Measurements from ENCODE around the gene GRIN3A. TPM values are rescaled to one million over a fixed set of nuclear protein-coding genes. Genes with fewer than 3 reads are reported as not detected.
A peak's percentile ranks its signal among the peaks of the same experiment; 100 is the strongest.

The GRIN3A gene
- total and polyA plus RNA-seq, 9 of the 15 experiments (the other 6 are each of a cell fraction or from before 2014, with no cell fraction given) = 0.01 to 0.03 TPM; not detected in 7

DNA sequence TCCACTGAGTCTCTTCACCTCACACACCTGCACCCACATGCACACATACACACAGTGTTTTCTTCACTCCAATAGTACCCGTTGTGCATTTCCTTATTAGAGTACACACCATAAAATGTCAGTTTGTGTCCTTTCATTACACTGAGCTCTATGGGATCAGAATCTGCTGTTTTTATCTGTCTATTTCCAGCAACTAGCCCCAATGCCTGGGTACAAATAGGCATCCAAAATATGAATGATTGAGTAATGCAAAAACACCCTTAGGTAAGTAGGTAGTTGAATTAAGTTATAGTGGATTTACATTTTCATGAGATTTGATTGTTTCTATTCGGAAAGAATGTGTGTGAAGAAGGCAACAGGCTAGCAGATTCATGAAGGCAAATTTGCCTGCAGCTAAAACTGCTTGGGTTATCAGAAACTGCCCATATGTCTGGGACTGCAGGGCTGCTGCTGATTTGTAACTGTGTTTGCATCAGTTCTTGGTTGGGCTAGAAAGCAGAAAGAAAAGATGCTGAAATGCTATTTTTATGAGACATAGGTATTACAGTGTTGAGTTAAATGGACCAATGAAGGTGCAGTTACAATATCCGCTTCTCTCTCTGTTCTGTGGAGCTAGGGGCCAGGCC is 170.6 kb downstream of the GRIN3A start:
- Histone ChIP-seq H3K9ac (ENCODE audit: insufficient read depth in 1 of 2, low read depth in 2 of 2, low read length in 2 of 2) (no peak overlapping the region), H3K4me1 (replicated peaks in 1 of 2; ENCODE audit: control insufficient read depth in 2 of 2, insufficient read depth in 2 of 2, low read length in 2 of 2) (peaks cover 18 to 30% of the 10 kb centered on the region in 2 experiments), H3K27ac (ENCODE audit: extremely low read depth, low read depth, low read length) (no peak overlapping the region), H4K20me1 (replicated peaks; ENCODE audit: control insufficient read depth, insufficient read depth, low read length) (no peaks in the 10 kb centered on the region), H2AFZ (ENCODE audit: low read depth, low read length) (no peak overlapping the region), H3K79me2 (ENCODE audit: control insufficient read depth, insufficient read depth, low read length) (no peaks in the 10 kb centered on the region), H3K9me1 (ENCODE audit: control insufficient read depth, insufficient read depth, low read length) (no peaks in the 10 kb centered on the region), H3K27me3 (ENCODE audit: control insufficient read depth in 2 of 2, insufficient read depth in 2 of 2, low read length in 2 of 2) (no peaks in the 10 kb centered on the region), H3K4me2 (ENCODE audit: insufficient read depth, low read length) (no peak overlapping the region), H3K36me3 (ENCODE audit: control insufficient read depth, insufficient read depth, low read length) (peaks cover 10% of the 10 kb centered on the region; the same call in 1 of the 3 replicates), H3K4me3 (no peak overlapping the region), H3K9me3 (replicated peaks; ENCODE audit: control insufficient read depth, insufficient read depth, low read depth, low read length) (no peaks in the 10 kb centered on the region)
- BruUV-seq (replicated peaks) = no TSS peak
- DNase-seq (ENCODE audit: extremely low read depth in 1 of 4, low spot score in 3 of 4) (no peak), ATAC-seq (no peak), FAIRE-seq (no peak)
- ChIA-PET CTCF (ENCODE audit: low intra/inter-chr PET ratio) (interaction anchor here (1.4 kb wide), 1 partner anchor 119 kb away, joined by 7 read pairs; no protein-coding TSS in a partner anchor), POLR2A (no interaction called here)
- intact Hi-C loops (cut with micrococcal nuclease) = loop anchor here (1.0 kb wide), 1 partner anchor 119 kb away; no protein-coding TSS in a partner anchor
- no peak for TF ChIP-seq TAF15 (IDR thresholded peaks at IDR 0.05; ENCODE audit: low read depth, low read length)
- no peak for TF ChIP-seq CHD1 (IDR thresholded peaks at IDR 0.05; ENCODE audit: low read length)
- WGBS (ENCODE audit: insufficient coverage, low coverage, missing lambda C conversion rate) = 55% methylated on average over 3 of the region's 3 CpGs
- in situ Hi-C loops (cut with MboI) = no loop called here

DNA sequence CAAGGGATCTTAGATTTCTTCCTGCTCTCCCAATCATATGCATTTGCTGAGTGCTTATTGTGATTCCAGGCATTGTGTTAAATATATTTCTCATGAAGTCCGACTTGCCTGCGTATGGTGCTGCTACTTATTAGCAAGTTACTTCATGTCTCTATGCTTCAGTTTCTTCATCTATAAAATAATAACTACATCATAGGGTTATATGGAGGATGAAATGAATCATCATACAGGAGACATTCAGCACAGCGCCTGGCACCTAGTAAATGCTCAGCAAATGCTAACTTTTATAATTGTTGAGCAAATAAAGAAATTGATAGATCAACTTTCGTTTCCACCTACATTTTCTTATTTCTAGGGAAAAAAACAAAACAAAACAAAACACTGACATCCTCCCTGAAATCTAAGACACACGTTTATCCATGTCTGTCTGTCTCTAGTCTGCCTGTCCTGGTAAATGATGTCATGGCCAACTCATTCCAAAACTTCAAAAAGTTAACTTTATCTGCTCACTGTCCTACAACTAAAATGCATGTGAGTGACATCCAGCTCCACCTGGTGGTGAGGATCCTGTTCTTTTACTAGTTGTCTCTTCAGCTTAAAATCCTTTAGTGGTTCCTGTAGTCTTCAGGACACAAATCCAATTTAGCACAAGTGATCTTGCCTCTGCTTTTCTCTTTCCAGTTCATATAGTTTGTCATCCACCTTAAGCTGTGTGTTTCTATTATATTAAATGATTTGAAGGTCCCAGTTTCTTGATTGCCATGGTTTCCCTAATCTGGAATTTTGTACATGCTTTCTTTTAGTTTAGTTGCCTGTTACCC is 171.3 kb downstream of the GRIN3A start:
- WGBS (ENCODE audit: insufficient coverage, low coverage, missing lambda C conversion rate) = 62% methylated on average over 5 of the region's 5 CpGs
- no peaks in the 10 kb centered on the region for H3K9me1 ChIP-seq (ENCODE audit: control insufficient read depth, insufficient read depth, low read length)
- DNase-seq (ENCODE audit: extremely low read depth in 1 of 4, low spot score in 3 of 4) (peak; percentile 34 to 64 (median 39)), ATAC-seq (peak; percentile 74), FAIRE-seq (peak; percentile 78)
- H4K20me1 ChIP-seq (replicated peaks; ENCODE audit: control insufficient read depth, insufficient read depth, low read length) = no peaks in the 10 kb centered on the region
- H3K4me1 ChIP-seq (replicated peaks in 1 of 2; ENCODE audit: control insufficient read depth in 2 of 2, insufficient read depth in 2 of 2, low read length in 2 of 2) = peaks cover 17 to 27% of the 10 kb centered on the region in 2 experiments
- peaks cover 16% of the 10 kb centered on the region; the same call in 1 of the 3 replicates for H3K36me3 ChIP-seq (ENCODE audit: control insufficient read depth, insufficient read depth, low read length)
- H3K27ac ChIP-seq (ENCODE audit: extremely low read depth, low read depth, low read length) = no peak overlapping the region
- no peak overlapping the region for H3K9ac ChIP-seq (ENCODE audit: insufficient read depth in 1 of 2, low read depth in 2 of 2, low read length in 2 of 2)
- intact Hi-C loops (cut with micrococcal nuclease) = loop anchor here (1.0 kb wide), 1 partner anchor 118 kb away; no protein-coding TSS in a partner anchor
- H3K4me3 ChIP-seq = no peak overlapping the region
- ChIA-PET CTCF (ENCODE audit: low intra/inter-chr PET ratio) (interaction anchor here (1.4 kb wide), 1 partner anchor 118 kb away, joined by 7 read pairs; no protein-coding TSS in a partner anchor), POLR2A (no interaction called here)
- no peaks in the 10 kb centered on the region for H3K9me3 ChIP-seq (replicated peaks; ENCODE audit: control insufficient read depth, insufficient read depth, low read depth, low read length)
- no peaks in the 10 kb centered on the region for H3K79me2 ChIP-seq (ENCODE audit: control insufficient read depth, insufficient read depth, low read length)
- in situ Hi-C loops (cut with MboI) = no loop called here
- no peak overlapping the region for H2AFZ ChIP-seq (ENCODE audit: low read depth, low read length)
- no TSS peak for BruUV-seq (replicated peaks)
- no peaks in the 10 kb centered on the region for H3K27me3 ChIP-seq (ENCODE audit: control insufficient read depth in 2 of 2, insufficient read depth in 2 of 2, low read length in 2 of 2)
- H3K4me2 ChIP-seq (ENCODE audit: insufficient read depth, low read length) = no peak overlapping the region
- TF ChIP-seq, protein P1, sequence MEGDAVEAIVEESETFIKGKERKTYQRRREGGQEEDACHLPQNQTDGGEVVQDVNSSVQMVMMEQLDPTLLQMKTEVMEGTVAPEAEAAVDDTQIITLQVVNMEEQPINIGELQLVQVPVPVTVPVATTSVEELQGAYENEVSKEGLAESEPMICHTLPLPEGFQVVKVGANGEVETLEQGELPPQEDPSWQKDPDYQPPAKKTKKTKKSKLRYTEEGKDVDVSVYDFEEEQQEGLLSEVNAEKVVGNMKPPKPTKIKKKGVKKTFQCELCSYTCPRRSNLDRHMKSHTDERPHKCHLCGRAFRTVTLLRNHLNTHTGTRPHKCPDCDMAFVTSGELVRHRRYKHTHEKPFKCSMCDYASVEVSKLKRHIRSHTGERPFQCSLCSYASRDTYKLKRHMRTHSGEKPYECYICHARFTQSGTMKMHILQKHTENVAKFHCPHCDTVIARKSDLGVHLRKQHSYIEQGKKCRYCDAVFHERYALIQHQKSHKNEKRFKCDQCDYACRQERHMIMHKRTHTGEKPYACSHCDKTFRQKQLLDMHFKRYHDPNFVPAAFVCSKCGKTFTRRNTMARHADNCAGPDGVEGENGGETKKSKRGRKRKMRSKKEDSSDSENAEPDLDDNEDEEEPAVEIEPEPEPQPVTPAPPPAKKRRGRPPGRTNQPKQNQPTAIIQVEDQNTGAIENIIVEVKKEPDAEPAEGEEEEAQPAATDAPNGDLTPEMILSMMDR (IDR thresholded peaks at IDR 0.05 in 2 of 3, conservative IDR thresholded peaks at IDR 0.05 in 1 of 3; ENCODE audit: insufficient read depth in 2 of 3, low read depth in 1 of 3, low read length in 3 of 3) = peak; percentile 47 to 63 (median 56); a peak in 5 of 6 replicates
- TF ChIP-seq ZNF695 (CRISPR knock-in tag; IDR thresholded peaks at IDR 0.05) (no peak), CBX1 (IDR thresholded peaks at IDR 0.05; ENCODE audit: low read depth) (no peak), FOXM1 (IDR thresholded peaks at IDR 0.05; ENCODE audit: low read depth) (no peak), FOXM1 (CRISPR knock-in tag; IDR thresholded peaks at IDR 0.05; ENCODE audit: low read depth) (no peak), SMC3 (conservative IDR thresholded peaks at IDR 0.05; ENCODE audit: insufficient read depth, low read depth, low read length) (peak; percentile 50; the same call in 1 of the 2 replicates), RAD21 (CRISPR knock-in tag; conservative IDR thresholded peaks at IDR 0.05 in 1 of 2, IDR thresholded peaks at IDR 0.05 in 1 of 2) (peak; percentile 31 to 63; a peak in 3 of 4 replicates)
- TF ChIP-seq, protein P2, sequence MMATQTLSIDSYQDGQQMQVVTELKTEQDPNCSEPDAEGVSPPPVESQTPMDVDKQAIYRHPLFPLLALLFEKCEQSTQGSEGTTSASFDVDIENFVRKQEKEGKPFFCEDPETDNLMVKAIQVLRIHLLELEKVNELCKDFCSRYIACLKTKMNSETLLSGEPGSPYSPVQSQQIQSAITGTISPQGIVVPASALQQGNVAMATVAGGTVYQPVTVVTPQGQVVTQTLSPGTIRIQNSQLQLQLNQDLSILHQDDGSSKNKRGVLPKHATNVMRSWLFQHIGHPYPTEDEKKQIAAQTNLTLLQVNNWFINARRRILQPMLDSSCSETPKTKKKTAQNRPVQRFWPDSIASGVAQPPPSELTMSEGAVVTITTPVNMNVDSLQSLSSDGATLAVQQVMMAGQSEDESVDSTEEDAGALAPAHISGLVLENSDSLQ (IDR thresholded peaks at IDR 0.05) = peak; percentile 69
